Upper lobe of left lung (tissue), 6 donors: ENCODE results near the gene JSRP1. TPM values are rescaled to one million over a fixed set of nuclear protein-coding genes. Genes with fewer than 3 reads are reported as not detected.

ENCODE experiments used
- ATAC-seq, 2 donors: fragments of 200-7000 bp; cut with Tn5 transposase; one replicate each; pipeline ENCODE4 v1.9.1; 2022; ENCODE audit warnings: mild to moderate bottlenecking in 2 of 2, moderate library complexity in 2 of 2; ENCODE audit not compliant: low FRiP score in 2 of 2
- DNase-seq, 2 donors: peaks; one replicate each; pipeline ENCODE4 v3.0.0-alpha.2; 2019 to 2020
- H3K27ac ChIP-seq, 4 donors: fragments of 200-600 bp; sonication (generic); one replicate each; pipeline ENCODE4 v1.5.1; 2016 to 2019
- H3K27me3 ChIP-seq, 4 donors: fragments of 200-600 bp; sonication (generic); one replicate each; pipeline ENCODE4 v1.5.1; 2017 to 2019
- H3K36me3 ChIP-seq, 4 donors: fragments of 200-600 bp; sonication (generic); one replicate each; pipeline ENCODE4 v1.5.1; 2016 to 2019
- H3K4me1 ChIP-seq, 4 donors: fragments of 200-600 bp; sonication (generic); one replicate each; pipeline ENCODE4 v1.5.1; 2018 to 2019
- H3K4me3 ChIP-seq, 4 donors: fragments of 200-600 bp; sonication (generic); one replicate each; pipeline ENCODE4 v1.5.1; 2017 to 2019; ENCODE audit warnings: mild to moderate bottlenecking in 2 of 4, moderate library complexity in 1 of 4
- H3K9me3 ChIP-seq, 4 donors: fragments of 200-600 bp; sonication (generic); one replicate each; pipeline ENCODE4 v1.5.1; 2018 to 2019
- EP300 ChIP-seq, 4 donors: sonication (generic); formaldehyde crosslinking; IDR thresholded peaks; one replicate each; pipeline ENCODE4 v1.5.1; 2017; ENCODE audit warnings: antibody characterized with exemption in 4 of 4, control low read depth in 2 of 4
- POLR2A ChIP-seq, 4 donors: fragments of 450-650 bp; IDR thresholded peaks; one replicate each; pipeline ENCODE4 v1.5.1; 2016 to 2017; ENCODE audit warnings: antibody characterized with exemption in 4 of 4, mild to moderate bottlenecking in 2 of 4
- POLR2AphosphoS5 ChIP-seq, 2 donors: sonication (generic); formaldehyde crosslinking; IDR thresholded peaks; one replicate each; pipeline ENCODE4 v1.5.1; 2017; ENCODE audit warnings: antibody characterized with exemption in 2 of 2
- WGBS, 2 donors: methylation state at CpG; one replicate each; pipeline ENCODE4 v1.1.5; 2017 to 2018; 5-methylcytosine and 5-hydroxymethylcytosine counted together
- total RNA-seq, 6 donors: library from RNA; depleted of rRNA in 4 of 6; stranded (reverse); fragments of >200 nt in 4 of 6; gene quantifications; one replicate each; pipeline versions ENCODE4 v1.1.0 to v1.2.1, GENCODE V29; 2016 to 2021
- TF ChIP-seq, protein P1 (sequence below), 6 experiments: fragments of 450-650 bp in 4 of 6; fragments of 200-600 bp in 2 of 6; sonication (generic) in 2 of 6; IDR thresholded peaks; one replicate each; pipeline ENCODE4 v1.5.1; 2016 to 2019; ENCODE audit warnings: antibody characterized with exemption in 6 of 6
- donor health status: DM: no; HTN: no; CAD: no; lungs with moderate emphysema.
- donor health status: DM: no; HTN: yes; CAD: no; lungs with severe emphysema.

Gene JSRP1
- total RNA-seq, 6 donors from 2014 or later = 1.2 to 3.7 (median 1.7) TPM; not detected in 3

DNA sequence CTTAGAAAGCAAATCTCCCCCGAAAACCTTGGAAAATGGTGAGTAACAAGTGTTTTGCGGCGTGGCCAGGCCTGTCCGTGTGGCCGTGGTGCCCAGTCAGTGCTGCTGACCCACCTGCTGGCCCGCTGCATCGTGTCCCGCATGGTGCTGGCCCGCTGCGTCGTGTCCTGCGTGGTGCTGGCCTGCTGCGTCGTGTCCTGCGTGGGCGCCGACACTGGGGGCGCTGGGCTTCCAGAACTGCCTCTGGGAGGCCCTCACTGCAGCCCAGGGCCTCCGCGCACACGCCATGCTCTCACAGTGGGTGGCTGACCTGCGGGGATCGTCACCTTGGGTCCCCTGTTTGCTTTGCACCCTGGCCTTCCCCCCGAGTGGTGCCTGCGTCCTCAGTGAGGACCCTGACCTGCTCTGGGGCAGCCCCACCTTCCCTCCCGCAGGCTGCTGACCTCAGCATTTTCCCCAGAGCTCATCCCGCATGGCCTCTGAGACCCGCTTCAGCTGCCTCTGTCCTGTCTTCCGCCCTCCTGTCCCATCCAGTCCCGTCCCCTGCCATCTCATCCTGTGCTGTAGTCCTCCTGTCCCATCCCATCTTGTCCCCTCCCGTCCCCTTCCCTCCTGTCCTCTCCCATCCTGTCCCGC is 30.7 kb downstream of the JSRP1 start:
- no peaks in the 10 kb centered on the region for H3K9me3 ChIP-seq
- H3K27ac ChIP-seq = no peak overlapping the region
- TF ChIP-seq EP300 (IDR thresholded peaks at IDR 0.05) = no peak
- TF ChIP-seq POLR2A (IDR thresholded peaks at IDR 0.05) = no peak
- TF ChIP-seq, protein P1, sequence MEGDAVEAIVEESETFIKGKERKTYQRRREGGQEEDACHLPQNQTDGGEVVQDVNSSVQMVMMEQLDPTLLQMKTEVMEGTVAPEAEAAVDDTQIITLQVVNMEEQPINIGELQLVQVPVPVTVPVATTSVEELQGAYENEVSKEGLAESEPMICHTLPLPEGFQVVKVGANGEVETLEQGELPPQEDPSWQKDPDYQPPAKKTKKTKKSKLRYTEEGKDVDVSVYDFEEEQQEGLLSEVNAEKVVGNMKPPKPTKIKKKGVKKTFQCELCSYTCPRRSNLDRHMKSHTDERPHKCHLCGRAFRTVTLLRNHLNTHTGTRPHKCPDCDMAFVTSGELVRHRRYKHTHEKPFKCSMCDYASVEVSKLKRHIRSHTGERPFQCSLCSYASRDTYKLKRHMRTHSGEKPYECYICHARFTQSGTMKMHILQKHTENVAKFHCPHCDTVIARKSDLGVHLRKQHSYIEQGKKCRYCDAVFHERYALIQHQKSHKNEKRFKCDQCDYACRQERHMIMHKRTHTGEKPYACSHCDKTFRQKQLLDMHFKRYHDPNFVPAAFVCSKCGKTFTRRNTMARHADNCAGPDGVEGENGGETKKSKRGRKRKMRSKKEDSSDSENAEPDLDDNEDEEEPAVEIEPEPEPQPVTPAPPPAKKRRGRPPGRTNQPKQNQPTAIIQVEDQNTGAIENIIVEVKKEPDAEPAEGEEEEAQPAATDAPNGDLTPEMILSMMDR (IDR thresholded peaks at IDR 0.05) = no peak
- no peak for TF ChIP-seq POLR2AphosphoS5 (IDR thresholded peaks at IDR 0.05)
- H3K36me3 ChIP-seq = peaks cover 34 to 100% (median 96%) of the 10 kb centered on the region in 4 donors
- H3K27me3 ChIP-seq = no peaks in the 10 kb centered on the region
- WGBS, 2 donors = 95 to 99% methylated on average over 25 to 32 of the region's 32 CpGs
- H3K4me3 ChIP-seq = no peak overlapping the region
- ATAC-seq = no peak
- H3K4me1 ChIP-seq = no peaks in the 10 kb centered on the region
- DNase-seq = peak in 1 of 2 donors; percentile 71

GRCh38 chr19:2224754-2225349 is 31.4 kb downstream of the JSRP1 start:
- ATAC-seq = no peak
- no peak for DNase-seq
- WGBS, 2 donors = 90 to 93% methylated on average over 12 to 13 of the region's 13 CpGs

DNA sequence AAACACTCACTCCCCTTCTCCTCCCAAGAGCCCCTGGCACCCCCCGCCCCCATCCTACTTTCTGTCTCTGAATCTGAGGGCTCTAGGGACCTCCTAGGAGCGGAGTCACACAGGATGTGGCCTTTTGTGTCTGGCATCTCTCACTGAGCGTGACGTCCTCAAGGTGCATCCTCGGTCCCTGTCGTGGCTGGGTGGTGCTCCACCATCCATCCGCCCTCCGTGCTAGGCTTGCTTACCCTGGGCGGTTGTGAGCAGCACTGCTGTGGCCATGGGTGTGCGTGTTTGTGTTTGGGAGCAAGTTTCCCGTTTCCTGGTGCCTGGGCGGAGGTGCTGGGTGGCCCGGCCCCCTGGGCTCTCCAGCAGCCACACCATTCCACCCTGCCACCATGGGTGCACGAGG is 32.3 kb downstream of the JSRP1 start:
- DNase-seq = peak in 1 of 2 donors; percentile 58
- H3K36me3 ChIP-seq = peaks cover 33 to 100% (median 95%) of the 10 kb centered on the region in 4 donors

More at GRCh38 chr19:2224754-2225349, 31.4 kb downstream of the JSRP1 start:
- H3K27me3 ChIP-seq = no peaks in the 10 kb centered on the region
- no peaks in the 10 kb centered on the region for H3K4me1 ChIP-seq
- peaks cover 32 to 100% (median 96%) of the 10 kb centered on the region in 4 donors for H3K36me3 ChIP-seq
- no peak overlapping the region for H3K4me3 ChIP-seq
- no peak overlapping the region for H3K27ac ChIP-seq
- TF ChIP-seq POLR2A (IDR thresholded peaks at IDR 0.05) (no peak), POLR2AphosphoS5 (IDR thresholded peaks at IDR 0.05) (no peak), EP300 (IDR thresholded peaks at IDR 0.05) (no peak)
- TF ChIP-seq, protein P1 (IDR thresholded peaks at IDR 0.05) = no peak
- no peaks in the 10 kb centered on the region for H3K9me3 ChIP-seq

DNA sequence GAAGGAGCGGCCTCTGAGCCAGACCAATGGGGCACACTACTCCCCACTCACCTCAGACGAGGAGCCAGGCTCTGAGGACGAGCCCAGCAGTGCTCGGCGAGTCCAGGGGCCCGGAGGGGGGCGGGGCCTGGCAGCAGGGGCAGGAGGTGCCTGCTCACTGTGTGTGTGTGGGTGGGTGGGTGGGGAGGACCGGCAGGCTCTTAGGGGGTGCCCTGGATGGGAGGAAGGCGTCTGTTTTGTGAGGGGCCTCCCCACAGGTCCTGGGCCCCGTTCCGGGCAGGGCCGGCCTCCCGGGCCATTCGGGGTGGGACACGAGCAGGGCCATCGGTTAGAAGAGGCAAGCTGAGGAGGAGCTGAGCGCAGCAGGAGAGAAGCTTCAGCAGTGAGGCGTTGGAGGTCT is 32.8 kb downstream of the JSRP1 start:
- WGBS, 2 donors = 91 to 94% methylated on average over 9 to 13 of the region's 18 CpGs
- Histone ChIP-seq H3K27ac (no peak overlapping the region), H3K4me1 (no peaks in the 10 kb centered on the region), H3K36me3 (peaks cover 30 to 100% (median 94%) of the 10 kb centered on the region in 4 donors), H3K27me3 (no peaks in the 10 kb centered on the region), H3K4me3 (no peak overlapping the region), H3K9me3 (no peaks in the 10 kb centered on the region)
- TF ChIP-seq, protein P1 (IDR thresholded peaks at IDR 0.05) = no peak
- TF ChIP-seq EP300 (IDR thresholded peaks at IDR 0.05) (no peak), POLR2A (IDR thresholded peaks at IDR 0.05) (no peak), POLR2AphosphoS5 (IDR thresholded peaks at IDR 0.05) (no peak)
- DNase-seq (peak in 1 of 2 donors; percentile 79), ATAC-seq (no peak)

More for the DNA sequence above, 32.3 kb downstream of the JSRP1 start:
- no peaks in the 10 kb centered on the region for H3K4me1 ChIP-seq
- TF ChIP-seq POLR2A (IDR thresholded peaks at IDR 0.05) (no peak), POLR2AphosphoS5 (IDR thresholded peaks at IDR 0.05) (no peak), EP300 (IDR thresholded peaks at IDR 0.05) (no peak)
- TF ChIP-seq, protein P1 (IDR thresholded peaks at IDR 0.05) = no peak
- 88 to 95% methylated on average over 14 of the region's 14 CpGs for WGBS, 2 donors
- no peaks in the 10 kb centered on the region for H3K9me3 ChIP-seq
- no peak overlapping the region for H3K4me3 ChIP-seq
- no peaks in the 10 kb centered on the region for H3K27me3 ChIP-seq
- ATAC-seq = no peak
- no peak overlapping the region for H3K27ac ChIP-seq
